IMR-90 (cell line): ENCODE results near the gene LIN37. TPM values are rescaled to one million over a fixed set of nuclear protein-coding genes. Genes with fewer than 3 reads are reported as not detected.

Experiments used
- ATAC-seq: fragments of 200-7000 bp; cut with Tn5 transposase; 2 replicates; pipeline ENCODE4 v1.9.1; 2020; ENCODE audit warnings: low read depth, mild to moderate bottlenecking, moderate library complexity
- BruUV-seq: library from RNA; stranded (reverse); fragments of 400-500 nt; replicated peaks from 2 replicates; lab custom pipeline; 2021; lab: Mats Ljungman, UMichigan
- CTCF ChIA-PET: fragments of 300-600 bp; formaldehyde crosslinking; extraction: SDS; loops from one replicate; lab custom pipeline; 2021; ENCODE audit warnings: antibody characterized with exemption; lab: Yijun Ruan, JAX
- POLR2A ChIA-PET: fragments of 300-600 bp; sonication (Branson Sonifier 250); formaldehyde crosslinking; loops from one replicate; lab custom pipeline; 2022; ENCODE audit warnings: antibody characterized with exemption; ENCODE audit not compliant: unreplicated experiment; lab: Charles Lee
- DNase-seq: peaks from one replicate; pipeline ENCODE4 v3.0.0; 2013
- H2AFZ ChIP-seq: replicated peaks from 2 replicates; pipeline ENCODE3; 2013; ENCODE audit warnings: low read length, mild to moderate bottlenecking; ENCODE audit not compliant: poor library complexity
- H2AK5ac ChIP-seq: 2 replicates; pipeline ENCODE4 v1.6.1; 2013; ENCODE audit warnings: low read depth, low read length, inconsistent platforms
- H2AK9ac ChIP-seq: replicated peaks from 2 replicates; pipeline ENCODE3; 2013; ENCODE audit warnings: mild to moderate bottlenecking, low read depth, low read length, moderate library complexity; ENCODE audit not compliant: poor library complexity
- H2BK120ac ChIP-seq: 2 replicates; pipeline ENCODE4 v1.6.1; 2013; ENCODE audit warnings: low read depth, low read length, inconsistent platforms
- H2BK15ac ChIP-seq: 3 replicates; pipeline ENCODE4 v1.6.1; 2013; ENCODE audit warnings: low read depth, low read length, inconsistent platforms
- H2BK20ac ChIP-seq: 2 replicates; pipeline ENCODE4 v1.6.1; 2013; ENCODE audit warnings: low read depth, mild to moderate bottlenecking, inconsistent platforms, low read length, moderate library complexity
- H2BK5ac ChIP-seq: 2 replicates; pipeline ENCODE4 v1.6.1; 2013; ENCODE audit warnings: mild to moderate bottlenecking, low read depth, low read length, inconsistent platforms; ENCODE audit not compliant: poor library complexity, severe bottlenecking
- H3K14ac ChIP-seq: replicated peaks from 2 replicates; pipeline ENCODE4 v1.6.1; 2013; ENCODE audit warnings: low read depth, low read length, inconsistent platforms
- H3K18ac ChIP-seq: 2 replicates; pipeline ENCODE4 v1.6.1; 2013; ENCODE audit warnings: low read depth, low read length, control low read depth
- H3K23ac ChIP-seq: 2 replicates; pipeline ENCODE4 v1.6.1; 2013; ENCODE audit warnings: low read depth, low read length, inconsistent platforms
- H3K27ac ChIP-seq: 2 replicates; pipeline ENCODE4 v1.5.1; 2013; ENCODE audit warnings: mild to moderate bottlenecking, control low read depth, low read length; ENCODE audit not compliant: insufficient read depth
- H3K27me3 ChIP-seq: 2 replicates; pipeline ENCODE4 v1.6.1; 2013; ENCODE audit warnings: low read length; ENCODE audit not compliant: control insufficient read depth, insufficient read depth
- H3K36me3 ChIP-seq: 2 replicates; pipeline ENCODE4 v1.6.1; 2013; ENCODE audit warnings: low read length, mixed read lengths; ENCODE audit not compliant: control insufficient read depth, insufficient read depth
- H3K4ac ChIP-seq: 2 replicates; pipeline ENCODE4 v1.6.1; 2013; ENCODE audit warnings: low read depth, low read length, inconsistent platforms
- H3K4me1 ChIP-seq: 2 replicates; pipeline ENCODE4 v1.6.1; 2013; ENCODE audit warnings: low read length, mixed read lengths; ENCODE audit not compliant: control insufficient read depth, insufficient read depth
- H3K4me2 ChIP-seq: 2 replicates; pipeline ENCODE4 v1.6.1; 2013; ENCODE audit warnings: low read depth, mild to moderate bottlenecking, control low read depth, low read length, moderate library complexity
- H3K4me3 ChIP-seq: 2 replicates; pipeline ENCODE4 v1.5.1; 2013; ENCODE audit warnings: low read depth, mild to moderate bottlenecking, control low read depth, low read length, moderate library complexity; ENCODE audit not compliant: insufficient read depth
- H3K56ac ChIP-seq: 2 replicates; pipeline ENCODE4 v1.6.1; 2013; ENCODE audit warnings: low read length, inconsistent platforms; ENCODE audit not compliant: insufficient read depth; ENCODE audit errors: extremely low read depth
- H3K79me1 ChIP-seq, 2 experiments: 2 replicates each; pipeline ENCODE4 v1.6.1; 2013; ENCODE audit warnings: low read length in 2 of 2, inconsistent platforms in 1 of 2, low read depth in 1 of 2
- H3K9ac ChIP-seq: 2 replicates; pipeline ENCODE4 v1.6.1; 2013; ENCODE audit warnings: low read depth, low read length, control low read depth
- H3K9me1 ChIP-seq: 2 replicates; pipeline ENCODE4 v1.6.1; 2013; ENCODE audit warnings: low read length, inconsistent platforms; ENCODE audit not compliant: insufficient read depth
- H3K9me3 ChIP-seq: 2 replicates; pipeline ENCODE4 v1.6.1; 2013; ENCODE audit warnings: low read length; ENCODE audit not compliant: control insufficient read depth, insufficient read depth
- H4K20me1 ChIP-seq: 2 replicates; pipeline ENCODE4 v1.6.1; 2013; ENCODE audit warnings: low read length, inconsistent platforms; ENCODE audit not compliant: insufficient read depth
- H4K5ac ChIP-seq: 2 replicates; pipeline ENCODE4 v1.6.1; 2013; ENCODE audit warnings: mild to moderate bottlenecking, low read depth, low read length, control low read depth
- H4K8ac ChIP-seq, 2 experiments: 2 replicates each; pipeline ENCODE4 v1.6.1; 2013; ENCODE audit warnings: low read depth in 2 of 2, low read length in 2 of 2, control low read depth in 1 of 2, inconsistent platforms in 1 of 2
- H4K91ac ChIP-seq: 2 replicates; pipeline ENCODE4 v1.6.1; 2013; ENCODE audit warnings: low read depth, low read length, inconsistent platforms; ENCODE audit not compliant: insufficient read depth
- CHD1 ChIP-seq: IDR thresholded peaks from 2 replicates; pipeline ENCODE4 v1.6.1; 2012; ENCODE audit warnings: low read depth, low read length, improper control_type of control experiment
- CTCF ChIP-seq: conservative IDR thresholded peaks from 2 replicates; pipeline ENCODE4 v1.5.1; 2012; ENCODE audit warnings: mild to moderate bottlenecking, low read depth, low read length, improper control_type of control experiment
- FOS ChIP-seq: fragments of 150-350 bp; IDR thresholded peaks from 2 replicates; pipeline ENCODE4 v1.6.1; 2016; ENCODE audit warnings: low read depth, low read length
- MAZ ChIP-seq: IDR thresholded peaks from 2 replicates; pipeline ENCODE4 v1.6.1; 2012; ENCODE audit warnings: low read depth, mild to moderate bottlenecking, low read length, improper control_type of control experiment, moderate library complexity, borderline replicate concordance
- MXI1 ChIP-seq: IDR thresholded peaks from 2 replicates; pipeline ENCODE4 v1.6.1; 2012; ENCODE audit warnings: low read depth, mild to moderate bottlenecking, low read length, moderate library complexity, borderline replicate concordance
- WGBS, 2 experiments: methylation state at CpG; one replicate each; pipeline versions ENCODE4 v1.1.5 to v1.1.7; 2013; ENCODE audit warnings: missing lambda C conversion rate in 2 of 2; ENCODE audit not compliant: insufficient read length in 1 of 2; ENCODE audit errors: extremely low coverage in 2 of 2; 5-methylcytosine and 5-hydroxymethylcytosine counted together
- dilution Hi-C: fragments of 300-500 bp; cut with HindIII; formaldehyde crosslinking; loops from one replicate; pipeline ENCODE4 v1.14.3; 2018; ENCODE audit warnings: low sequenced_read_pairs; ENCODE audit not compliant: unreplicated experiment
- in situ Hi-C: fragments of 300-500 bp; cut with MboI; formaldehyde crosslinking; loops from 3 replicates; pipeline ENCODE4 v1.14.3; 2019; ENCODE audit warnings: low sequenced_read_pairs, inconsistent platforms, mixed read lengths
- intact Hi-C: fragments of 100-400 bp; cut with micrococcal nuclease; formaldehyde crosslinking; loops from 2 replicates; pipeline ENCODE4 v1.10.0; 2022
- polyA plus RNA-seq, 3 experiments: library from polyadenylated mRNA; depleted of rRNA; stranded (reverse); fragments of >200 nt; gene quantifications; 2 replicates each; pipeline ENCODE4 v1.2.3, GENCODE V29; 2012; ENCODE audit warnings: low replicate concordance in 1 of 3
- total RNA-seq: library from RNA; depleted of rRNA; stranded (reverse); fragments of >200 nt; gene quantifications from 2 replicates; pipeline ENCODE4 v1.2.3, GENCODE V29; 2012

The LIN37 gene
- total and polyA plus RNA-seq, 2 of the 4 experiments (the other 2 are of a cell fraction), result 12.7 to 23.1 TPM

GRCh38 chr19:35712567-35713505 lies 35.5 kb upstream of the LIN37 start (continued):
- no peak for TF ChIP-seq CTCF

GRCh38 chr19:35713506-35713850 lies 34.9 kb upstream of the LIN37 start:
- H2BK20ac ChIP-seq, result no peak overlapping the region
- H3K4me3 ChIP-seq, result no peak overlapping the region
- H3K4me2 ChIP-seq, result no peak overlapping the region
- intact Hi-C loops (no loop called here), in situ Hi-C loops (no loop called here), dilution Hi-C loops (no loop called here)
- no peaks in the 10 kb centered on the region for H3K9me3 ChIP-seq
- peaks cover 2% of the 10 kb centered on the region; the same call in 1 of the 2 replicates for H4K20me1 ChIP-seq
- H3K23ac ChIP-seq, result no peak overlapping the region
- H3K79me1 ChIP-seq, result peaks cover 0 to 13% of the 10 kb centered on the region in 2 experiments; a peak in 2 of 4 replicates
- no peak overlapping the region for H3K56ac ChIP-seq
- ChIA-PET POLR2A (no interaction called here), CTCF (no interaction called here)
- BruUV-seq, result no TSS peak
- H2BK15ac ChIP-seq, result no peak overlapping the region
- no CpG with 5 or more reads among the region's 2 CpGs for WGBS, 2 experiments
- H4K5ac ChIP-seq, result no peak overlapping the region
- no peaks in the 10 kb centered on the region for H3K36me3 ChIP-seq
- no peaks in the 10 kb centered on the region for H3K9me1 ChIP-seq
- H4K91ac ChIP-seq, result no peak overlapping the region
- no peak for TF ChIP-seq MXI1
- no peak for TF ChIP-seq FOS
- TF ChIP-seq CHD1, result no peak
- TF ChIP-seq MAZ, result no peak
- H3K4me1 ChIP-seq, result peaks cover 8% of the 10 kb centered on the region
- no peak overlapping the region for H2AK9ac ChIP-seq
- H3K18ac ChIP-seq, result no peak overlapping the region
- no peak overlapping the region for H3K4ac ChIP-seq
- DNase-seq (no peak), ATAC-seq (no peak)
- no peak overlapping the region for H3K14ac ChIP-seq
- H2BK120ac ChIP-seq, result no peak overlapping the region
- no peak overlapping the region for H2AK5ac ChIP-seq
- H2BK5ac ChIP-seq, result no peak overlapping the region
- no peak overlapping the region for H2AFZ ChIP-seq
- no peak overlapping the region for H3K27ac ChIP-seq
- no peak overlapping the region for H4K8ac ChIP-seq
- H3K9ac ChIP-seq, result no peak overlapping the region
- no peaks in the 10 kb centered on the region for H3K27me3 ChIP-seq
